ENCODE measurements around the gene STX1B.

- TF ChIP-seq RFX5 (IDR thresholded peaks at IDR 0.05; ENCODE audit: borderline replicate concordance, low read depth, low read length) = no peak
- no peak for TF ChIP-seq SIX5 (IDR thresholded peaks at IDR 0.05; ENCODE audit: low read depth, low read length)
- no peak for TF ChIP-seq KDM1A (IDR thresholded peaks at IDR 0.05; ENCODE audit: borderline replicate concordance, low read length)
- no peak for TF ChIP-seq CTCF (IDR thresholded peaks at IDR 0.05; ENCODE audit: control extremely low read depth in 1 of 3, insufficient read depth in 1 of 3, low read depth in 1 of 3, low read length in 3 of 3)
- no peak; a peak in 1 of 3 replicates for TF ChIP-seq POLR2A (IDR thresholded peaks at IDR 0.05; ENCODE audit: control extremely low read depth in 1 of 2, low read depth in 2 of 2, low read length in 2 of 2)
- TF ChIP-seq JUN (IDR thresholded peaks at IDR 0.05; ENCODE audit: low read depth, low read length) = no peak
- TF ChIP-seq KDM5A (IDR thresholded peaks at IDR 0.05; ENCODE audit: low read length) = no peak
These were observed 13.3 kb downstream of the STX1B start for GRCh38 chr16:30996985-30997724.
